ENCODE results near the gene GMCL2.

Gene GMCL2

GRCh38 chr5:178206166-178207101 lies 19.3 kb upstream of the GMCL2 start:
- no peak for TF ChIP-seq CTCF (IDR thresholded peaks at IDR 0.05; ENCODE audit: insufficient read depth, low read depth, low read length, missing control alignments)
- peak overlapping the region; percentile 96 for H3K4me3 ChIP-seq (ENCODE audit: low read length)

GRCh38 chr5:178205749-178206047 lies 18.5 kb upstream of the GMCL2 start:
- TF ChIP-seq CTCF (IDR thresholded peaks at IDR 0.05; ENCODE audit: insufficient read depth, low read depth, low read length, missing control alignments) = no peak
- no peak for DNase-seq (ENCODE audit: low read depth)
- H3K4me3 ChIP-seq (ENCODE audit: low read length) = peak overlapping the region; percentile 96

More at GRCh38 chr5:178206166-178207101, 19.3 kb upstream of the GMCL2 start:
- no peak for DNase-seq (ENCODE audit: low read depth)

GRCh38 chr5:178204935-178205748 lies 18.0 kb upstream of the GMCL2 start:
- peak overlapping the region; percentile 96 for H3K4me3 ChIP-seq (ENCODE audit: low read length)
- peak; percentile 80 for DNase-seq (ENCODE audit: low read depth)
- no peak for TF ChIP-seq CTCF (IDR thresholded peaks at IDR 0.05; ENCODE audit: insufficient read depth, low read depth, low read length, missing control alignments)

- TF ChIP-seq CTCF (IDR thresholded peaks at IDR 0.05; ENCODE audit: insufficient read depth, low read depth, low read length, missing control alignments) = no peak
- DNase-seq (ENCODE audit: low read depth) = peak; percentile 96
- H3K4me3 ChIP-seq (ENCODE audit: low read length) = peak within 1 kb of the TSS; percentile 96
Measured at GRCh38 chr5:178204182-178204934, 17.2 kb upstream of the GMCL2 start, which contains the start of gene HNRNPAB. HNRNPAB (plus strand) TSS chr5:178204533; CDS start chr5:178204838, 305 bp downstream.

- no peak for DNase-seq (ENCODE audit: low read depth)
- no peak for TF ChIP-seq CTCF (IDR thresholded peaks at IDR 0.05; ENCODE audit: insufficient read depth, low read depth, low read length, missing control alignments)
- peak overlapping the region; percentile 96 for H3K4me3 ChIP-seq (ENCODE audit: low read length)
Measured at GRCh38 chr5:178203670-178204181, 16.6 kb upstream of the GMCL2 start.

GRCh38 chr5:178202541-178202940 lies 15.4 kb upstream of the GMCL2 start:
- no peak for DNase-seq (ENCODE audit: low read depth)
- no peak for TF ChIP-seq CTCF (IDR thresholded peaks at IDR 0.05; ENCODE audit: insufficient read depth, low read depth, low read length, missing control alignments)
- H3K4me3 ChIP-seq (ENCODE audit: low read length) = no peak overlapping the region

Data from epithelial cell of esophagus (primary cell).